ENCODE results near the gene BUB1B.

Gene BUB1B

DNA sequence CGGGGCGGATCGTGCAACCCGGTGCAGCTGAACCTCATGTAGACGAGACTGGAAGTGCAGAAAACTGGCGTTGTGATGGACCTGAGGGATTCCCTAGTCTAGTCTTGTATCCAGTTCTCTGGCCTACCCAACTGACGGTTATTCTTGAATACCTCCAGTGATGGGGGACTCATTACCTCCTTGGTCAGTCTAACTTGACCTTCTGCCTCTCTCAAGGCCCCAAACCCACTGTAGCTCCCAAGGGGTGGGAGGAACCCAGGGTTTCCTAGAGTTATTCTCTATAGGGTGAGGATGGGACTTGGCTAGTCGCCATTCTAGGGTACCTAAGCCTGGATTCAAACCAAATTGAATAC is 89.4 kb downstream of the BUB1B start:
- TF ChIP-seq ZFX (IDR thresholded peaks at IDR 0.05; ENCODE audit: borderline replicate concordance), result no peak
- TF ChIP-seq, protein P1, sequence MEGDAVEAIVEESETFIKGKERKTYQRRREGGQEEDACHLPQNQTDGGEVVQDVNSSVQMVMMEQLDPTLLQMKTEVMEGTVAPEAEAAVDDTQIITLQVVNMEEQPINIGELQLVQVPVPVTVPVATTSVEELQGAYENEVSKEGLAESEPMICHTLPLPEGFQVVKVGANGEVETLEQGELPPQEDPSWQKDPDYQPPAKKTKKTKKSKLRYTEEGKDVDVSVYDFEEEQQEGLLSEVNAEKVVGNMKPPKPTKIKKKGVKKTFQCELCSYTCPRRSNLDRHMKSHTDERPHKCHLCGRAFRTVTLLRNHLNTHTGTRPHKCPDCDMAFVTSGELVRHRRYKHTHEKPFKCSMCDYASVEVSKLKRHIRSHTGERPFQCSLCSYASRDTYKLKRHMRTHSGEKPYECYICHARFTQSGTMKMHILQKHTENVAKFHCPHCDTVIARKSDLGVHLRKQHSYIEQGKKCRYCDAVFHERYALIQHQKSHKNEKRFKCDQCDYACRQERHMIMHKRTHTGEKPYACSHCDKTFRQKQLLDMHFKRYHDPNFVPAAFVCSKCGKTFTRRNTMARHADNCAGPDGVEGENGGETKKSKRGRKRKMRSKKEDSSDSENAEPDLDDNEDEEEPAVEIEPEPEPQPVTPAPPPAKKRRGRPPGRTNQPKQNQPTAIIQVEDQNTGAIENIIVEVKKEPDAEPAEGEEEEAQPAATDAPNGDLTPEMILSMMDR (IDR thresholded peaks at IDR 0.05), result no peak
- H3K27ac ChIP-seq, result no peak overlapping the region

DNA sequence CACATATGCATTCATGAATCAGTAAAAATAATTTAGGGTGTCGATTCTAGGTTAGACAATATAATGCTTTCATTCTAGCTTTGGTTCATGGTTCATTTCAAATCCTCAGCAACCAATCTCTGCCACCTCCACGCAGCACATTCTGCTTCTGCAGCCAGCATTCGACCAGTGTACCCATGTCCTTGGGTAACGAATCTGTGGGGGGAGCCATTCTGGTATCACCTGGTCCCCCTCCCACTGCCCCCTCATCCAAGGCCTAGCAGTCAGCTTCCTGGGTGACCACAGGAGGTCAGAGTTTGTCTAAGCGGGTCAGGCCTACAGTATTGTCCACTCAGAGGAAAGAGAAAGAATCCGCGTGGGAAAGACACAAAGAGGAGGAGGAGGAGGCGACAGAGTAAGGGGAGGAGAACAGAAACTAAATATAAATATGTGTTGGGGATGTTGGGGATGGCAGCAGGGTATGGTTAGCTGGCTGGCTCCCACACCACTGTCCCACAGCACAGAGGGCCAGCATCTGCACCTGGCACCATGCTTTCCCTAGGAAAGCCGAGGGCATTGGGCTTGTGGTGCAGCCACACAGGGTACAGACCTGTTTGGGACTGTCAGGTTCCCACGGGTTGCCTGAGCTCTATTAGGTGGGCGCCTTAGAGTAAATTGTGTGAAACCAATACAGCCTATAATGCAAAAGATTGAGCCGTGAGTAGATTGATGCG is 90.1 kb downstream of the BUB1B start:
- no peak overlapping the region for H3K27ac ChIP-seq
- no peak for TF ChIP-seq ZFX (IDR thresholded peaks at IDR 0.05; ENCODE audit: borderline replicate concordance)
- TF ChIP-seq, protein P1 (IDR thresholded peaks at IDR 0.05), result no peak

GRCh38 chr15:40251486-40252140 is 90.7 kb downstream of the BUB1B start:
- H3K27ac ChIP-seq, result peak overlapping the region; percentile 79
- TF ChIP-seq, protein P1 (IDR thresholded peaks at IDR 0.05), result no peak
- no peak for TF ChIP-seq ZFX (IDR thresholded peaks at IDR 0.05; ENCODE audit: borderline replicate concordance)

DNA sequence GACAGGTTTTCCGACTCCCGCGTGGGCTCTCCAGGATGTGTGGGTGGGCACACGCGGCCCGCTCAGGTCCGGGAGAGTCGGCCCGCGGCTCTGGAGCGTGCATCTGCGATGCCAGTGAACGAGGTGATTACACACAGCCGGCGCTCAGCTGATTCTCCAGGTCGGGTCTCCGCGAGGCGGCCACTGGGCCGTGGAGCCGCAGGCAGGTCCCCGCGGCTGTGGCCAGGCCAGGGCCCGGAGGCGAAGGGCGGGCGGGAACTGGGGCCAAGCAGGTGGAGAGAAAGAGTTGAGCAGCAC is 91.2 kb downstream of the BUB1B start:
- H3K27ac ChIP-seq, result peak overlapping the region; percentile 79
- TF ChIP-seq, protein P1 (IDR thresholded peaks at IDR 0.05), result no peak
- no peak for TF ChIP-seq ZFX (IDR thresholded peaks at IDR 0.05; ENCODE audit: borderline replicate concordance)

- peak overlapping the region; percentile 79 for H3K27ac ChIP-seq
- TF ChIP-seq, protein P1 (IDR thresholded peaks at IDR 0.05), result peak; percentile 25
- no peak for TF ChIP-seq ZFX (IDR thresholded peaks at IDR 0.05; ENCODE audit: borderline replicate concordance)
These were observed 91.7 kb downstream of the BUB1B start for GRCh38 chr15:40252438-40253166.

GRCh38 chr15:40253167-40253790 is 92.4 kb downstream of the BUB1B start:
- no peak for TF ChIP-seq ZFX (IDR thresholded peaks at IDR 0.05; ENCODE audit: borderline replicate concordance)
- TF ChIP-seq, protein P1 (IDR thresholded peaks at IDR 0.05), result no peak

More at GRCh38 chr15:40253167-40253790, 92.4 kb downstream of the BUB1B start:
- peak overlapping the region; percentile 79 for H3K27ac ChIP-seq
